Keratinocyte (primary cell): ENCODE results near the gene SEPTIN10.

Source experiments
- EZH2 ChIP-seq: IDR thresholded peaks from one replicate; pipeline ENCODE4 v1.6.1; 2012; ENCODE audit warnings: inconsistent platforms, mild to moderate bottlenecking, low read length, moderate library complexity
- TF ChIP-seq, protein P1 (sequence below), 3 experiments: IDR thresholded peaks in 1 of 3; conservative IDR thresholded peaks in 1 of 3; optimal IDR thresholded peaks in 1 of 3; 2 replicates in 2 of 3; 3 replicates in 1 of 3; pipeline versions ENCODE3 to v1.5.1; 2011; ENCODE audit warnings: low read length in 3 of 3, mild to moderate bottlenecking in 3 of 3, moderate library complexity in 2 of 3, control low read depth in 1 of 3, inconsistent platforms in 1 of 3; ENCODE audit not compliant: insufficient read depth in 2 of 3; ENCODE audit errors: extremely low read depth in 1 of 3

DNA sequence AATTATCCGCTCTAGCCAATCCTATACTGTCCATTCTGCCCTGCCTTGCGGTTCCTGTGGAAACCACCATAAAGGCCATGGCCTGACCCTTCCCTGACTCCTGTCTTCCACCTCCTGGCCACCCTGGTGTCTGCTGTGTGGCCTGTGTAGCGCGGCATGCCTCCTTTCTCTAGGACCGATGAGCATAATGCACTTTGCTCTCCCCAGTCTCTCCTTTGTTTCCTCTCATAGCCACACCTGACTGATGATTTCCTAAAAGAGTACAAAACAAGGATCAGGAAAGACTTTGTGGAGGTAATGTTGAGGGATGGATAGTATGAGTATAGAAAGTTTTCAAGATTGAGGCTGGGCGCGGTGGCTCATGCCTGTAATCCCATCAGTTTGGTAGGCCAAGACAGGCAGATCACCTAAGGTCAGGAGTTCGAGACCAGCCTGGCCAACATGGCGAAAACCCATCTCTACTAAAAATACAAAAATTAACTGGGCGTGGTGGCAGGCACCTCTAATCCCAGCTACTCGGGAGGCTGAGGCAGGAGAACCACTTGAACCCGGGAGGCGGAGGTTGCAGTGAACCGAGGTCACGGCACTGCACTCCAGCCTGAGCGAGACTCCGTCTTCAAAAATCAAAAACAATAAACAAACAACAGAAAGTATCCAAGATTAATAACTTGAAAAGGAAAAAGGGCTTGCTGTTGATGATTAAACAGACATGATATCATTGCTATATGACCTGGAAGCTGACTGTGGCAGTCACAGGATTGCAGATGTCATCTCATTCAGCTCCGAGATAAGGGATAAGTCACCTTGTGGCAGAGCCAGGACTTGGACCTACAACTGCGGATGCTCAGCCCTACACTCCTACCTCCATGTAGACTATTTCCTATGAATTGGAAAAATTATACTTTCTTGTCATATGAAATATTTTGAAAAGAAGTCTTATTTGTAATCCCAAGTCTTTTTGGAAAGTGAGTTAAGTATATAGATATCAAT, 17.0 kb upstream of the SEPTIN10 start:
- TF ChIP-seq, protein P1, sequence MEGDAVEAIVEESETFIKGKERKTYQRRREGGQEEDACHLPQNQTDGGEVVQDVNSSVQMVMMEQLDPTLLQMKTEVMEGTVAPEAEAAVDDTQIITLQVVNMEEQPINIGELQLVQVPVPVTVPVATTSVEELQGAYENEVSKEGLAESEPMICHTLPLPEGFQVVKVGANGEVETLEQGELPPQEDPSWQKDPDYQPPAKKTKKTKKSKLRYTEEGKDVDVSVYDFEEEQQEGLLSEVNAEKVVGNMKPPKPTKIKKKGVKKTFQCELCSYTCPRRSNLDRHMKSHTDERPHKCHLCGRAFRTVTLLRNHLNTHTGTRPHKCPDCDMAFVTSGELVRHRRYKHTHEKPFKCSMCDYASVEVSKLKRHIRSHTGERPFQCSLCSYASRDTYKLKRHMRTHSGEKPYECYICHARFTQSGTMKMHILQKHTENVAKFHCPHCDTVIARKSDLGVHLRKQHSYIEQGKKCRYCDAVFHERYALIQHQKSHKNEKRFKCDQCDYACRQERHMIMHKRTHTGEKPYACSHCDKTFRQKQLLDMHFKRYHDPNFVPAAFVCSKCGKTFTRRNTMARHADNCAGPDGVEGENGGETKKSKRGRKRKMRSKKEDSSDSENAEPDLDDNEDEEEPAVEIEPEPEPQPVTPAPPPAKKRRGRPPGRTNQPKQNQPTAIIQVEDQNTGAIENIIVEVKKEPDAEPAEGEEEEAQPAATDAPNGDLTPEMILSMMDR (optimal IDR thresholded peaks at IDR 0.05 in 1 of 3, IDR thresholded peaks at IDR 0.05 in 1 of 3, conservative IDR thresholded peaks at IDR 0.05 in 1 of 3; ENCODE audit: extremely low read depth in 1 of 3, insufficient read depth in 2 of 3, low read length in 3 of 3): no peak
- TF ChIP-seq EZH2: no peak
